Muscle layer of duodenum (tissue), 2 donors: Measurements from ENCODE around the gene RARB.

ENCODE experiments used
- H3K27ac ChIP-seq: one replicate; pipeline ENCODE4 v1.7.0; 2013; ENCODE audit warnings: mild to moderate bottlenecking, low read length
- H3K27me3 ChIP-seq: one replicate; pipeline ENCODE4 v1.7.0; 2013; ENCODE audit warnings: low read depth, mild to moderate bottlenecking, control low read depth, low read length
- H3K36me3 ChIP-seq, 2 donors: one replicate each; pipeline ENCODE4 v1.7.0; 2013; ENCODE audit warnings: low read length in 2 of 2, control low read depth in 1 of 2, mild to moderate bottlenecking in 1 of 2; ENCODE audit not compliant: insufficient read depth in 2 of 2, control insufficient read depth in 1 of 2
- H3K4me1 ChIP-seq, 2 donors: one replicate each; pipeline ENCODE4 v1.7.0; 2013; ENCODE audit warnings: low read length in 2 of 2, mild to moderate bottlenecking in 2 of 2, control low read depth in 1 of 2, moderate library complexity in 1 of 2; ENCODE audit not compliant: insufficient read depth in 2 of 2, control insufficient read depth in 1 of 2
- H3K4me3 ChIP-seq, 2 donors: one replicate each; pipeline ENCODE4 v1.7.0; 2013; ENCODE audit warnings: low read length in 2 of 2, low read depth in 1 of 2, mild to moderate bottlenecking in 1 of 2
- H3K9me3 ChIP-seq, 2 donors: one replicate each; pipeline ENCODE4 v1.7.0; 2013; ENCODE audit warnings: low read length in 2 of 2, control low read depth in 1 of 2, mild to moderate bottlenecking in 1 of 2; ENCODE audit not compliant: control insufficient read depth in 1 of 2
- donor health status: healthy.

RARB gene

DNA sequence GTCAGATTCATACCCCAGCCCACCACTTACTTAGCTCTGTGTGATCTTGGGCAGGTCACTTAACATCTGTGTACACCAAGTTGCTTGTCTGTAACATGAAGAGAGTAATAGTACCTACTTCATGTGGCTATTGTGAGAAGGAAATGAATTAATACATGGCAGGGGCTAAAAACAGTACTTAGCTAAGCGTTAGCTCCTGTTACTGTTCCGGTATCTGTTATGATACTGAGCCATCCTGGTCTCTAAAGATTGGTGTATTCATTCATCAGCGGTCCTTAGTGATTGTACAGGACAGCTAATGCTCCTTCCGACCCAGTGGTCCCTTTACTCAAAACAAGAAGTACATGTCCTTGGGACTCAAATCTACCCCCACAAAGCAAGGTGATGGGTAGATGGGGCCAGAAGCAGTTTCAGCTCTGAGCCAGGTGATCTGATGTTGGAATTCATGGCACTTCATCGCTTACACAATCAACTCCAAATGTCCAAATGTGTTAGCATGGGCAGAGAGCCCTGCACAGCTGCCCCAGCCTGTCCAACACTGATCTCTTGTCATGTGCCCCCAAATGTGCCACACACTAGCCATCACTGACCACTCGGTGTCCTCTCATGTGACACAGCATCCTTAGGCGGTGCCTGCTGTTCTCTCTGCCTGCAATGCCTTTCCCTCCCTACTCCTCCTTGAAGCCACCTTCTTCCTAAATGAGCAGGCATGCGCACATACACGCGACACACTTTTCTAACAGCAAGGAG, 84.1 kb downstream of the RARB start:
- no peaks in the 10 kb centered on the region for H3K9me3 ChIP-seq
- no peak overlapping the region for H3K4me3 ChIP-seq
- H3K4me1 ChIP-seq = peaks cover 0 to 17% of the 10 kb centered on the region in 2 donors
- no peaks in the 10 kb centered on the region for H3K36me3 ChIP-seq
- H3K27me3 ChIP-seq = no peaks in the 10 kb centered on the region
- H3K27ac ChIP-seq = no peak overlapping the region

DNA sequence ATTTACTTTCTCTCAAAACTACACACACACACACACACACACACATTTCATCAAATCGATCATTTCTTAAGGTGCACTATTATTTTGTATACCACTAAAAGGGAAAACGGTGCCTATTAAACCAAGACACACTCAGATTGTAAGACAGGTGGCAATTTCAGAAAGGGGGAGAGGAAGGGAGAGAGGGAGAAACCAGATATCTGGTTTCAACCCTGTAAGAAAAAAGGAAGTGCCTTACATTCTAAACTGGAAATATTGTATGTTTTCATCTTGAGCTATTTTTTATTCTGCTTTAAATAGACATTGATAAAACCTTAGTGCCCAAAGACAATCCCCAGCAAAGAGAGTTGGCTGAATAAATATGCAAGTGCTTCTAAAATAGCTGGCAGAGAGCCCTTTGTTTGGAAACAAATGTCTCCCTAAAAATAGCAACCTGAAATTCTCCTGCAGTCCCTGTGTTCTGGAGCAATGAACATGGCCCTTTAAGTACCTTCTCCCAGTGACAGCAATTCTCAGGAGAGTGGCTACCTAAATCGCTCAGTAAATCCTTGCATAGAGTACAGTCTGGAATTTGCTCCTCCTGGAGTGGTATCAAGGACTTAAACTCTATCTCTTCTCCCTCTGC, 85.7 kb downstream of the RARB start:
- H3K27ac ChIP-seq = no peak overlapping the region
- no peak overlapping the region for H3K4me3 ChIP-seq
- H3K27me3 ChIP-seq = no peaks in the 10 kb centered on the region
- H3K36me3 ChIP-seq = no peaks in the 10 kb centered on the region
- H3K4me1 ChIP-seq = peaks cover 0 to 14% of the 10 kb centered on the region in 2 donors
- no peaks in the 10 kb centered on the region for H3K9me3 ChIP-seq

DNA sequence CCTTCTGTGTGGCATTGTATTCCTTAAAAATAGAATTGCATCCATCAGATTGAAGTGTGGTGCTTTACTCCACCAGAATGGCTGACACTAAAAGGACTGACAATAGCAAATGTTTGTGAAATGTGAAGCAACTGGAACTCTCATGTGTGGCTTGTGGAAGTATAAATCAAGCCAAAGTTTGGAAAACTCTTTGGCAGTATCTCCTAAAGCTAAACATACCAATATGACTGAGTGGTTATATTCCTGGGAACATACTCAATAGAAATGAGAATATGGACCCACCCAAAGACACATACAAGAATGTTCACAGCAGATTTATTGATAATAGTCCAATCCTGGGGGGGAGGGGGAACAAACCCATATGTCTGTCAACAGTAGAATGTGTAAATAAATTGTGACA, 87.1 kb downstream of the RARB start:
- no peak overlapping the region for H3K27ac ChIP-seq
- no peaks in the 10 kb centered on the region for H3K9me3 ChIP-seq
- H3K4me1 ChIP-seq = peaks cover 0 to 10% of the 10 kb centered on the region in 2 donors
- no peaks in the 10 kb centered on the region for H3K27me3 ChIP-seq
- H3K36me3 ChIP-seq = no peaks in the 10 kb centered on the region
- H3K4me3 ChIP-seq = no peak overlapping the region

DNA sequence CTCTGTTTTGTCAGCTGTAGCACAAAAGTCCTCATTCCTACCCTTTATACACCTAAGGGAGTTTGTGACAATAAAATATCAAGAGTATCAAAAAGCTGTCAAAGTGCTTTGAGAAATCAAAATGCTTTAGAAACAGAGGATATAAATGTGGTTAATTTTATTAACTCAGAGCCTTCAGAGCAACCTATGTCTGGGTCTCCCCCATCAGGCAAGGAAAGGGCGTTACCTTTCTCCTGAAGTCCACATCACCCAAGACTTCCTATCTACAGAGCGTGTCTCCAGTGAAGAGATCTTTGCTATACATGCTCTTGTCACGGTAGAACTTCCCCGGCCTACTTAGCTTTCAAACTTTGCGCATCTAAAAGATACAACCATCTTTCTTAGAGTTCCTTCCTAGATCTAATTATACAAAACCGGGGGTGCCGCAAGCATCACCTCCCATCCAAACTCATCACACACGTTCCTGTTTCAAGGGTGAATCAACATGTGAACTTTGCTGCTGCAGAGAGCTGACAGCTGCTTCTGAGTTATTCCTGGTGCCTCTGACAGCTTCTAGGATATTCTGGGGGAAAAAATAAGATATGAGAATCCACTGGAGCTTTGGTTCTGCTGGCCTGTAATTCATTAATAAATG, 93.0 kb downstream of the RARB start:
- no peaks in the 10 kb centered on the region for H3K27me3 ChIP-seq
- H3K36me3 ChIP-seq = no peaks in the 10 kb centered on the region
- no peak overlapping the region for H3K27ac ChIP-seq
- H3K9me3 ChIP-seq = no peaks in the 10 kb centered on the region
- no peaks in the 10 kb centered on the region for H3K4me1 ChIP-seq
- H3K4me3 ChIP-seq = no peak overlapping the region

DNA sequence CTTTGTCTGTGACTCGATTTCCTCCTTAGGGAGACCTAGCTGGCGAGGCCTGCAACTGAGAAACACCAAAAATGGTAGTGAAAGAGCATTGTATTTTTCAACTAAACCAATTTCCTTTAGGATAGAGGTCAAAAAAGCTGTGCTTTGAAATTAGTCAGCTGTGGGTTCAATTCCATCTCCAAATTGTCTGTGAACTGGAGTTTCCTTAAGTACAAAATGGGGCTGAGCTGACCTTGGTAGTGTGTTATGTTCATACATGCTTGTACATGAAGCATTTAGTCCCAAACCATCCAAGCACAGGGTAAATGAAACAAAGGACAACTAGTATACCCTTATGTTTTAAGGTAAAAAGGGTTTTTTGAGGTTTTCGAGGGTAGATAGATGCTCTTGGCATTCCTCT, 99.3 kb downstream of the RARB start:
- Histone ChIP-seq H3K27ac (no peak overlapping the region), H3K36me3 (no peaks in the 10 kb centered on the region), H3K4me1 (no peaks in the 10 kb centered on the region), H3K9me3 (peaks cover 0 to 1% of the 10 kb centered on the region in 2 donors), H3K27me3 (no peaks in the 10 kb centered on the region), H3K4me3 (no peak overlapping the region)

DNA sequence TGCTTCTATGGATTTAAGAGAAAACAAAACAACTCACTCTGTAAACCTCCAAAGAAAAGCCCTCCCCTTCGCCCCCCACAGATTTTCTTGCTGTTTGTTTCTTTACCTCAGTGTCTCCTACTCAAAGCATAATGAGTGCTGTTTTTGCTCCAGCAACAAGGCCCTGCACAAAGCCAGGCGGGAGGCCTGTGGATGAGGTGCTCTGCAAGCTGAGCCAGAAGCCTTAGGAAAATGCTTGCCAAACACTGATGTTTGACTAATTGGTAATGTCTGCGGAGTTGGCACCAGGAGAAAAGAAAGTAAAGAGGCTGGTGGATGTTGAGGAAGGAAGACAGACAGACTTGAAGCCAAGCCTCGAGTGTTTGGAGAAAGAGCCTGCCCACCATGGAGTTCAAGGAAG, 99.7 kb downstream of the RARB start:
- H3K27me3 ChIP-seq = no peaks in the 10 kb centered on the region
- no peak overlapping the region for H3K27ac ChIP-seq
- no peaks in the 10 kb centered on the region for H3K4me1 ChIP-seq
- no peaks in the 10 kb centered on the region for H3K36me3 ChIP-seq
- H3K4me3 ChIP-seq = no peak overlapping the region
- peaks cover 0 to 6% of the 10 kb centered on the region in 2 donors for H3K9me3 ChIP-seq

DNA sequence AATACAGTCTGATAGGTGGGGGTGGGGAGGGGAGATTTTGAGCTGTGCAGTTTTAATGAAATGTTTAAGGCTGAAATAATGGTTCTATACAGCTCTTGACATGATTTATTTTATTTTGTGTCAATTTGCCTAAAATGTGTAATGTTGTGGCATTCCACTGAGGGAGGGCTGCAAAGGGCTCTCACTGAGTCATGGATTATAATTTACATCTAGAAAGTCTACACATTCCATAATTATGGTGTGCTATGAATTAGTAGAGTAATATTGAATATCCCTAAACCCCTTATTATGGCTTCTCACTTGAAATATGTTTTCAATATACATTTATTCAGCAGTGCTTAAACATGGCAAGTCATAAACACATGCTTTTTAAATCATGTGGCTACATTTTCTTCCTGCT, 103.9 kb downstream of the RARB start:
- Histone ChIP-seq H3K27ac (no peak overlapping the region), H3K4me1 (no peaks in the 10 kb centered on the region), H3K9me3 (peaks cover 0 to 6% of the 10 kb centered on the region in 2 donors), H3K27me3 (no peaks in the 10 kb centered on the region), H3K4me3 (no peak overlapping the region), H3K36me3 (no peaks in the 10 kb centered on the region)

DNA sequence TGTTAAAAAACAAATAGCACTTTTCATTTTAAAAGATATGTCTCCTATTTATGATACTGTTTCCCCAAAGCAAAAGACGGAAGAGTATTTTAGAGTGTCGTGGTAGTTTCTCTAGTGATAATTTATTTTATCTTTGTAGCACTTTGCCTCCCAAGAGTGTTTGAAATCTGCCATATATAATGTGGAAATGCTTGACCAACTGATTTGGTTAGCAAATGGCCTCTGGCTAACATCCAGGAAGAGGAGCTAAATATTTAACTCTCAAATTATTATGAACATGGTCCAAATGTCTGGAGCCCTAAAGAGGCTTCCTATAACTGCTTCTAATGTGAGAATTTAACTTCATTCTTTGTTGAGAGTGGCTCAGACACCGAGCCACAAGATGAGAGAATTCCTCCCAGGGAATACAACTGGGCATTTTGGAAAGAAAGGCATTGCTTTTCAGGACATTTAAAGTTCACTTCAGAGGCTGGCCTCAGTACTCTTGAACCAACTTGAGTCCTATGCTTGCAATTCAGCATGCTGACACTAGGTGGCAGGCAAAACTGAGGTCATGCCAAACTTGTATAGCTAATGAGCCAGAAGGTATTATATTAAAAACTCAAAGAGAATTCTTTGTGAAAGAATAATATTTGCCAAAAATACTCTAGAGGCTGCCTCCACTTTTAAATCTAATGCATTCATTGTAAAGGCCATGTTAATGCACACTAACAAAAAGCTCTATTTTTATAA, 104.5 kb downstream of the RARB start:
- Histone ChIP-seq H3K4me3 (no peak overlapping the region), H3K4me1 (no peaks in the 10 kb centered on the region), H3K27ac (no peak overlapping the region), H3K9me3 (peaks cover 0 to 6% of the 10 kb centered on the region in 2 donors), H3K27me3 (no peaks in the 10 kb centered on the region), H3K36me3 (no peaks in the 10 kb centered on the region)

DNA sequence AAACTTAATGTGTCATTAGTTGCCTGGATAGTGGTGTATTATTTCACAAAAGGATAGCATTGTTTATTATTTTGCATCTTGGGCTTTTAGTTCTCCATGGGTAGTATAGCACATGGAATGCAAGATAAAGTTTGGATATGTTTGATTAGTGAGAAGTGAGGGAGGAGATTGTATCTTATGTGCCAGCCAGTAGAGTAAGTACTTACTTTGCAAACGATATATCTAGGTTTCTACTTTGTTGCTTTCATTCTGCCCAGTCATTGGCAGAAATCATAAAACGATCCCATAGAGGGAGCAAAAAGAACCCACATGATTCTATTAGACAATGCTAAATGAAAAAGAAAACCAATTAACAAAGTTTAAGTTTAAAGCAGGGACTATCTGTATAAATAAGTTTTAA, 105.3 kb downstream of the RARB start:
- Histone ChIP-seq H3K27me3 (no peaks in the 10 kb centered on the region), H3K9me3 (peaks cover 0 to 6% of the 10 kb centered on the region in 2 donors), H3K27ac (no peak overlapping the region), H3K4me3 (no peak overlapping the region), H3K4me1 (no peaks in the 10 kb centered on the region), H3K36me3 (no peaks in the 10 kb centered on the region)

DNA sequence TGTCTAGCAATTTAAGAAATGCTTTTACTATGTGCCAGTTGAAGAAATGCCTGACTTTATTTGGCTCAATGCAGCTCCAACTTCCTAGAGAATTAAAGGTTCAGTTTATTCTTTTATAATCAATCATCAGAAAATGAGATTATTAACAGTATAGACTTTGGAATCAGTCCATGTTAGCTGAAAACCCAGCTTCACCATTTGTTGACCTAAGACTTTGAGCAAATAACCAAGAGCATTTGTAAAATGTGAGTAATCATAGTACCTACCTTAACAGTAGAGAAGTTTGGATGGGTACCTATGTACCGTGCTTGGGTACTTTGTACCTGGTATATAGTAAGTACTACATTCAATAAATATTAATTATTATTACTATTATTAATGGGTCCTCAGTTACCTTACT, 105.9 kb downstream of the RARB start:
- no peaks in the 10 kb centered on the region for H3K27me3 ChIP-seq
- H3K36me3 ChIP-seq = no peaks in the 10 kb centered on the region
- no peak overlapping the region for H3K4me3 ChIP-seq
- no peak overlapping the region for H3K27ac ChIP-seq
- peaks cover 0 to 6% of the 10 kb centered on the region in 2 donors for H3K9me3 ChIP-seq
- no peaks in the 10 kb centered on the region for H3K4me1 ChIP-seq
